ENCODE measurements around the gene CCDC146.

Gene CCDC146

DNA sequence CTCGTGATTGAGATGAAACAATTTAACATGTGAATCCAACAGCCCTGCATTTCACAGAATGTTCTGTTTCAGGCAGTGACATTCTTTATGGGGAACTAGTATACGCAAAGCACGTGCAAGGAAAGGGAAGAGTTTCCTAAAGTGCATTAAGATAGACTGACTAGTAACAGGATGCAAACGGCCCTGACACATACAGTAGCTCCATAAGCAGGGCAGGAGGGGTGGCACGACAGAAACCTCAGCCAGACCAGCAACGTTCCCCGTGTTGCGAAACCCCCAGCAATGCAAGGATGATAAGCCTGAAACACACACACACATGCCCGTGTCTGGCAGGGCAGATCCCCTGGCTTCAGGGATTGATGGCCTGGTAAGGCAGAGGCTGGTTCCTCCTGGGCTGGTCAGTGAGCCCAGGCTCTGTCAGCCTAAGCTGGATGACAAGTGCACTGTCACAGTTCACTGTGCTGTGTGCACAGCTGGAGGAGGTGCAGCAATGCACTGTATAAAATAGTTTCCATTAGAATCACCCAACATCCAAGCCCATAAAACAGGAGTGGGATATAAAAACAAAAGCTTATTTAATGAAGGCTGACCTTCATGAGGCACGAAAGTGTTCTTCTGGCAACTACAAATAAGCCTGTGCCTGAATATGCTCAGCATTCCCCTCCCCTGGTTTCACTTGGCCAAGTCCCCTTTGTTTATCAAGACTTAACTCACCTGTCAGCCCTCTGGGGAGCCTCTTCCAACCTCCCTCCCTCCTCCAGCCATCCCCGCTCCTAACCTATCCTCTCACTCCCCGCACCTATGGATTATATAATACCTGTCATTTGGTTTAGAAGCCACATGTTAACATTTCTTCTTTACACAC is 204.9 kb downstream of the CCDC146 start:
- no peak for TF ChIP-seq POLR2AphosphoS5 (IDR thresholded peaks at IDR 0.05; ENCODE audit: low read depth, low read length)
- no peak for TF ChIP-seq TAF1 (IDR thresholded peaks at IDR 0.05; ENCODE audit: borderline replicate concordance, insufficient read depth, low read length)
- TF ChIP-seq FOXP2 (optimal IDR thresholded peaks at IDR 0.05; ENCODE audit: borderline replicate concordance, extremely low read depth, extremely low read length, insufficient read depth): no peak
- no peak for TF ChIP-seq SIN3A (IDR thresholded peaks at IDR 0.05; ENCODE audit: borderline replicate concordance, insufficient read depth, low read length)
- TF ChIP-seq, protein P1, sequence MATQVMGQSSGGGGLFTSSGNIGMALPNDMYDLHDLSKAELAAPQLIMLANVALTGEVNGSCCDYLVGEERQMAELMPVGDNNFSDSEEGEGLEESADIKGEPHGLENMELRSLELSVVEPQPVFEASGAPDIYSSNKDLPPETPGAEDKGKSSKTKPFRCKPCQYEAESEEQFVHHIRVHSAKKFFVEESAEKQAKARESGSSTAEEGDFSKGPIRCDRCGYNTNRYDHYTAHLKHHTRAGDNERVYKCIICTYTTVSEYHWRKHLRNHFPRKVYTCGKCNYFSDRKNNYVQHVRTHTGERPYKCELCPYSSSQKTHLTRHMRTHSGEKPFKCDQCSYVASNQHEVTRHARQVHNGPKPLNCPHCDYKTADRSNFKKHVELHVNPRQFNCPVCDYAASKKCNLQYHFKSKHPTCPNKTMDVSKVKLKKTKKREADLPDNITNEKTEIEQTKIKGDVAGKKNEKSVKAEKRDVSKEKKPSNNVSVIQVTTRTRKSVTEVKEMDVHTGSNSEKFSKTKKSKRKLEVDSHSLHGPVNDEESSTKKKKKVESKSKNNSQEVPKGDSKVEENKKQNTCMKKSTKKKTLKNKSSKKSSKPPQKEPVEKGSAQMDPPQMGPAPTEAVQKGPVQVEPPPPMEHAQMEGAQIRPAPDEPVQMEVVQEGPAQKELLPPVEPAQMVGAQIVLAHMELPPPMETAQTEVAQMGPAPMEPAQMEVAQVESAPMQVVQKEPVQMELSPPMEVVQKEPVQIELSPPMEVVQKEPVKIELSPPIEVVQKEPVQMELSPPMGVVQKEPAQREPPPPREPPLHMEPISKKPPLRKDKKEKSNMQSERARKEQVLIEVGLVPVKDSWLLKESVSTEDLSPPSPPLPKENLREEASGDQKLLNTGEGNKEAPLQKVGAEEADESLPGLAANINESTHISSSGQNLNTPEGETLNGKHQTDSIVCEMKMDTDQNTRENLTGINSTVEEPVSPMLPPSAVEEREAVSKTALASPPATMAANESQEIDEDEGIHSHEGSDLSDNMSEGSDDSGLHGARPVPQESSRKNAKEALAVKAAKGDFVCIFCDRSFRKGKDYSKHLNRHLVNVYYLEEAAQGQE (IDR thresholded peaks at IDR 0.05; ENCODE audit: insufficient read depth in 1 of 2, low read depth in 2 of 2, low read length in 2 of 2): no peak

DNA sequence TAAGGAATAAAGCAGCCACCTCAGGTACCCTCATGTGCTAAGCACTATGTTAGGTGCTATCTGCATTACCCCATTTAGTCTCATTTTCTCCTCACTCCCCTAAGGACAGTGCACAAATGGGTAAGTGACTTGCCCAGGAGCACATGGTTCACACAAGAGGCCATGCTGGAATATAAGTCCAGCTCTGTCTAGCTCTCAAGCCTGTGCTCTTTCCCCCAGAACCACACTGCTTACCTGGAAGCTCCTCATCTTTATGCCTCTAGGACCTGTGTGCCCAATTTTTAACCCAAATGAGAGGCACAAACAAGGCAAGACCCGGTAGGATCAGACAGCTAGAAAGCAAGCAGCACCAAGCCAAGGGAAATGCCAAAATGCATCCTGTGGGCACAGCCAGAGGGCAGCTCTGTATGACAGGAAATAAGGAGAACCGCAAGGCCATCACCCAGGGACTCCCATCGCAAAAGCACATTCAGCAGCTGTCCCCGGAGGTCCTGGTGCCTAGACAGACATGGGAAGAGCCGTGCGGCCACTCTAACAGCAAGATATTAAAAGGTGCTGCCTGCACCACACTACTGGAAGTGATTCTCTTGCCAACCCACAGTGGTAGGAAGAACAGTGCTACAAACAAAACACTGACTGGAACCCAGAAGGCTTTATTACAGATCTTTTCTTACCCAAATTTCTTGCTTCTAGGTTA is 205.7 kb downstream of the CCDC146 start:
- no peak for TF ChIP-seq FOXP2 (optimal IDR thresholded peaks at IDR 0.05; ENCODE audit: borderline replicate concordance, extremely low read depth, extremely low read length, insufficient read depth)
- TF ChIP-seq SIN3A (IDR thresholded peaks at IDR 0.05; ENCODE audit: borderline replicate concordance, insufficient read depth, low read length): no peak
- TF ChIP-seq, protein P1 (IDR thresholded peaks at IDR 0.05; ENCODE audit: insufficient read depth in 1 of 2, low read depth in 2 of 2, low read length in 2 of 2): no peak
- TF ChIP-seq TAF1 (IDR thresholded peaks at IDR 0.05; ENCODE audit: borderline replicate concordance, insufficient read depth, low read length): no peak
- no peak for TF ChIP-seq POLR2AphosphoS5 (IDR thresholded peaks at IDR 0.05; ENCODE audit: low read depth, low read length)

DNA sequence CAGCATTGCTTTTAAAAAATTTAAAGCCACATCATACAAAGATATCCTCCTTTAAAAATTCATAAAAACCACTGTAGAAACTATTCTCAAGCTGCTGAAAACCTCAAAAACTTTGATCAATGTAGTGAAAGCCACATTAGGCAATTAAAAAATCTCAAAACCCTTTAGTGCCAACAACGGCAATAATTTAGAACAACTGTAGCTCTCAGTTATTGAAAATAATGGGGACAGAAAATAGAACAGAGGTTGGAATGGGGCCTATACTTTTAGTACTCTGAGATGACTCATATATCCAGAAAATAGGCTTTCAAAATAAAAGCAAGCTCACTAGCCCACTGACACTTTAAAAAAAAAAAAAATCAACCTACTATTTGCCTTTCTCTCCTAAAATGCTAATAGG is 206.3 kb downstream of the CCDC146 start:
- TF ChIP-seq POLR2AphosphoS5 (IDR thresholded peaks at IDR 0.05; ENCODE audit: low read depth, low read length) (no peak), FOXP2 (optimal IDR thresholded peaks at IDR 0.05; ENCODE audit: borderline replicate concordance, extremely low read depth, extremely low read length, insufficient read depth) (no peak), TAF1 (IDR thresholded peaks at IDR 0.05; ENCODE audit: borderline replicate concordance, insufficient read depth, low read length) (no peak), SIN3A (IDR thresholded peaks at IDR 0.05; ENCODE audit: borderline replicate concordance, insufficient read depth, low read length) (no peak)
- TF ChIP-seq, protein P1 (IDR thresholded peaks at IDR 0.05; ENCODE audit: insufficient read depth in 1 of 2, low read depth in 2 of 2, low read length in 2 of 2): no peak

DNA sequence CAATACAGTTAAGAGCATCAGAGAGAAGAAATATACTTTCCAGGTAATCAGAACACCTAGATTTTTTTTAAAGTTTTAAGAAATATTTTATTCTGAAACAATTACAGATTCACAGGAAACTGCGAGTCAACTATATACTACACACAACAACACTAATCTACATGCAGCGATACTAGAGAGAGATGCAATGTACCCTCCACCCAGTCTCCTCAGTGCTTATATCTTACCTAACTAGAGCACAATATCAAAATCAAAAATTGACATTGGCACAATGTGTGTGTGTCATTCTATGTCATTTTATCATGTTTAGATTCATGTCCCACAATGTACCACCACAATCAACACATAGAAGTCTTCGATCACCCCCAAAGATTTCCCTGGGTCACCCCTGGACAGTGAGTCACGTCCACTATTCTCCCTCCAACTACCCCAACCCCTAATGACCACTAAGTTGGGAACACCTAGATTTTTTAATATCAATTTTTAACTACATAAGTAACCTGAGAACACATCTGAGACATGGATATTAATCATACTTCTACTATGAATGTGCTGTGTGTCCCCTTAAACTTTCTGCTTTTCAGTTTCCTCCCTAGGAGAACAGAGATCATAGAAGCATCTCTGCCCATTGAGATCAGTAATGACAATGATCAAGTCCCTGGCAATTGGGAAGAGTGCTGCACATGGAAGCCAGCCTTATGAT is 207.2 kb downstream of the CCDC146 start:
- TF ChIP-seq TAF1 (IDR thresholded peaks at IDR 0.05; ENCODE audit: borderline replicate concordance, insufficient read depth, low read length): no peak
- TF ChIP-seq POLR2AphosphoS5 (IDR thresholded peaks at IDR 0.05; ENCODE audit: low read depth, low read length): no peak
- TF ChIP-seq, protein P1 (IDR thresholded peaks at IDR 0.05; ENCODE audit: insufficient read depth in 1 of 2, low read depth in 2 of 2, low read length in 2 of 2): no peak
- TF ChIP-seq SIN3A (IDR thresholded peaks at IDR 0.05; ENCODE audit: borderline replicate concordance, insufficient read depth, low read length): no peak
- no peak for TF ChIP-seq FOXP2 (optimal IDR thresholded peaks at IDR 0.05; ENCODE audit: borderline replicate concordance, extremely low read depth, extremely low read length, insufficient read depth)
